H1 (cell line): ENCODE measurements around the gene MTIF3.

Experiments
- CBX5 ChIP-seq: fragments of 300-800, 300-1000 bp; sonication (generic); IDR thresholded peaks from 2 replicates; pipeline ENCODE4 v1.7.1; 2016; ENCODE audit warnings: antibody characterized with exemption, low read length, low read depth
- CHD2 ChIP-seq: IDR thresholded peaks from 2 replicates; pipeline ENCODE4 v1.6.1; 2012; ENCODE audit warnings: low read length, improper control_type of control experiment
- CTCF ChIP-seq, 3 experiments: IDR thresholded peaks; 1 replicate in 2 of 3; 2 replicates in 1 of 3; pipeline versions ENCODE4 v1.5.1 to v1.6.1; 2011; ENCODE audit warnings: low read length in 3 of 3, mild to moderate bottlenecking in 3 of 3, inconsistent platforms in 2 of 3, low read depth in 1 of 3, moderate library complexity in 1 of 3; ENCODE audit not compliant: insufficient read depth in 1 of 3; ENCODE audit errors: control extremely low read depth in 1 of 3
- HDAC2 ChIP-seq, 2 experiments: fragments of 300-600 bp in 1 of 2; sonication (generic) in 1 of 2; IDR thresholded peaks; 2 replicates each; pipeline ENCODE4 v1.6.1; 2011 to 2012; ENCODE audit warnings: low read depth in 2 of 2, low read length in 2 of 2, mild to moderate bottlenecking in 2 of 2, moderate library complexity in 2 of 2, borderline replicate concordance in 1 of 2, inconsistent platforms in 1 of 2
- MAFK ChIP-seq: IDR thresholded peaks from 2 replicates; pipeline ENCODE4 v1.6.1; 2012; ENCODE audit warnings: low read depth, mild to moderate bottlenecking, improper control_type of control experiment, low read length
- NRF1 ChIP-seq: IDR thresholded peaks from 2 replicates; pipeline ENCODE4 v1.6.1; 2011; ENCODE audit warnings: mild to moderate bottlenecking, low read depth, low read length, improper control_type of control experiment

DNA sequence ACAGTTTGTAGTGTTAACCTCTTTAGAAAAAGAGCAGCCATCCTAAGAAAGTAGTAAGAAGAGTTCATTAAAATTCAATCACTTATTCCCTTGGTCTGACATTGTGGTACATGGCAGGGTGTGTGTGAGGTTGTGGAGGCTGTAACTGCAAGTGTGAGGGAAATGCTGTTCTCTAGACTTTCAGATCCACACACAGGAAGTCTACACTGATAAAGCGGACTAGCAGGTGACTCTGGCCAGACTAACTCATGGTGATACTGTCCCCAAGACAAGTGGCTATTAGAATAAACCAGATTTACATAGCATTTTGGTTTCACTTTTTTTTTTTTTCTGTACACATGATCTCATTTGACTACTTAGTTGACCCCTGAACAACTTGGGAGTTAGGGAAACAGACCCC lies 10.0 kb downstream of the MTIF3 start:
- TF ChIP-seq CTCF (IDR thresholded peaks at IDR 0.05; ENCODE audit: control extremely low read depth in 1 of 3, insufficient read depth in 1 of 3, low read depth in 1 of 3, low read length in 3 of 3) (no peak), MAFK (no peak), NRF1 (no peak), CBX5 (no peak), HDAC2 (IDR thresholded peaks at IDR 0.05; ENCODE audit: borderline replicate concordance in 1 of 2, low read depth in 2 of 2, low read length in 2 of 2) (no peak), CHD2 (no peak)
